Caco-2 (cell line): Measurements from ENCODE around the gene ZNF439. TPM values are rescaled to one million over a fixed set of nuclear protein-coding genes. Genes with fewer than 3 reads are reported as not detected.
A peak's percentile ranks its signal among the peaks of the same experiment; 100 is the strongest.
"Not testable (repeated sequence)": the region's sequence is repeated elsewhere in the genome, so short reads cannot be mapped to it uniquely, and the experiment has no call there.

Experiments
- BruUV-seq: library from RNA; stranded (reverse); fragments of 400-500 nt; replicated peaks from 2 replicates; lab custom pipeline; 2021; lab: Mats Ljungman, UMichigan
- CTCF ChIA-PET: fragments of 300-600 bp; sonication (Branson Sonifier 250); formaldehyde crosslinking; loops from one replicate; lab custom pipeline; 2022; ENCODE audit warnings: antibody characterized with exemption; lab: Charles Lee
- POLR2A ChIA-PET: fragments of 300-600 bp; sonication (Branson Sonifier 250); formaldehyde crosslinking; loops from one replicate; lab custom pipeline; 2022; ENCODE audit warnings: antibody characterized with exemption; lab: Charles Lee
- DNase-seq, 2 experiments: peaks; one replicate each; pipeline versions ENCODE4 v3.0.0 to v3.0.0-alpha.2; 2020 to 2022
- H3K27me3 ChIP-seq: replicated peaks from 2 replicates; pipeline ENCODE4 v1.6.0; 2011; ENCODE audit warnings: low read length; ENCODE audit not compliant: control insufficient read depth, insufficient read depth
- H3K36me3 ChIP-seq: 2 replicates; pipeline ENCODE4 v1.5.1; 2011; ENCODE audit warnings: low read length; ENCODE audit not compliant: control insufficient read depth, insufficient read depth
- H3K4me1 ChIP-seq: fragments of 250-450 bp; sonication (Bioruptor Pico); 2 replicates; pipeline ENCODE4 v1.5.1; 2020; ENCODE audit warnings: mild to moderate bottlenecking
- H3K4me3 ChIP-seq: 2 replicates; pipeline ENCODE4 v1.5.1; 2011; ENCODE audit warnings: low read depth, mild to moderate bottlenecking, control low read depth, low read length
- H3K9me3 ChIP-seq: fragments of 250-450 bp; sonication (Bioruptor Pico); 2 replicates; pipeline ENCODE4 v1.5.1; 2020; ENCODE audit warnings: mild to moderate bottlenecking, moderate library complexity
- H3K27ac Mint-ChIP-seq: one replicate; pipeline ENCODE4 v1.8.0; 2022; ENCODE audit warnings: mixed read lengths; ENCODE audit not compliant: unreplicated experiment
- H3K27me3 Mint-ChIP-seq: one replicate; pipeline ENCODE4 v1.8.0; 2022; ENCODE audit warnings: mixed read lengths; ENCODE audit not compliant: insufficient read depth, unreplicated experiment
- H3K36me3 Mint-ChIP-seq: one replicate; pipeline ENCODE4 v1.8.0; 2022; ENCODE audit warnings: mild to moderate bottlenecking, mixed read lengths; ENCODE audit not compliant: insufficient read depth, unreplicated experiment
- H3K4me1 Mint-ChIP-seq: one replicate; pipeline ENCODE4 v1.8.0; 2022; ENCODE audit warnings: low read depth, mixed read lengths; ENCODE audit not compliant: unreplicated experiment
- H3K4me3 Mint-ChIP-seq: one replicate; pipeline ENCODE4 v1.8.0; 2022; ENCODE audit warnings: mild to moderate bottlenecking, moderate library complexity, mixed read lengths; ENCODE audit not compliant: unreplicated experiment
- H3K9me3 Mint-ChIP-seq: one replicate; pipeline ENCODE4 v1.8.0; 2022; ENCODE audit warnings: mixed read lengths; ENCODE audit not compliant: unreplicated experiment
- CTCF ChIP-seq, 2 experiments: fragments of 200-600 bp in 1 of 2; IDR thresholded peaks; 1 replicate in 1 of 2; 2 replicates in 1 of 2; pipeline versions ENCODE4 v1.5.1 to v1.8.0; 2011 to 2022; ENCODE audit warnings: antibody characterized with exemption in 1 of 2, control low read depth in 1 of 2, inconsistent platforms in 1 of 2, low read depth in 1 of 2, low read length in 1 of 2, mild to moderate bottlenecking in 1 of 2, moderate library complexity in 1 of 2; ENCODE audit not compliant: insufficient read depth in 1 of 2, severe bottlenecking in 1 of 2, unreplicated experiment in 1 of 2
- intact Hi-C: fragments of 100-400 bp; cut with micrococcal nuclease; formaldehyde crosslinking; loops from one replicate; pipeline ENCODE4 v1.10.0; 2022; ENCODE audit not compliant: unreplicated experiment
- total RNA-seq: library from RNA; stranded (reverse); gene quantifications from 2 replicates; pipeline ENCODE4 v1.2.3, GENCODE V29; 2022

Gene ZNF439
- total RNA-seq, 1 experiment from 2014 or later = 3.1 TPM

GRCh38 chr19:11887611-11888531, 39.3 kb downstream of the ZNF439 start, which contains the start of gene ZNF69:
Gene ZNF69 (plus strand): TSS chr19:11887782. CDS start chr19:11887924, 142 bp downstream.
- no TSS peak for BruUV-seq
- H3K27me3 Mint-ChIP-seq = no peaks in the 10 kb centered on the region
- peaks cover 29% of the 10 kb centered on the region for H3K9me3 Mint-ChIP-seq
- CTCF ChIA-PET = interaction anchor here (2.0 kb wide), 1 partner anchor 90 kb away, joined by 6 read pairs; no protein-coding TSS in a partner anchor
- peaks cover 7% of the 10 kb centered on the region for H3K4me1 Mint-ChIP-seq
- no peaks in the 10 kb centered on the region; the same call in 1 of the 2 replicates for H3K4me1 ChIP-seq
- peak; percentile 85 to 89 for DNase-seq
- H3K36me3 Mint-ChIP-seq = peaks cover 16% of the 10 kb centered on the region
- peak within 1 kb of the TSS; percentile 98 for H3K27ac Mint-ChIP-seq
- TF ChIP-seq CTCF (IDR thresholded peaks at IDR 0.05; ENCODE audit: insufficient read depth in 1 of 2, low read depth in 1 of 2, low read length in 1 of 2, severe bottlenecking in 1 of 2, unreplicated experiment in 1 of 2) = no peak
- H3K4me3 ChIP-seq = peak within 1 kb of the TSS; percentile 43
- H3K36me3 ChIP-seq = no peaks in the 10 kb centered on the region
- POLR2A ChIA-PET = interaction anchor here (0.6 kb wide), 1 partner anchor 91 kb away, joined by 3 read pairs; no protein-coding TSS in a partner anchor
- H3K4me3 Mint-ChIP-seq = peak within 1 kb of the TSS; percentile 90
- H3K9me3 ChIP-seq = peaks cover 6% of the 10 kb centered on the region
- no peaks in the 10 kb centered on the region for H3K27me3 ChIP-seq
- intact Hi-C loops = loop anchor here (2.0 kb wide), 1 partner anchor 91 kb away; no protein-coding TSS in a partner anchor

GRCh38 chr19:11889901-11890300, 41.4 kb downstream of the ZNF439 start:
- H3K4me1 ChIP-seq, H3K27ac Mint-ChIP-seq, H3K4me1 Mint-ChIP-seq, POLR2A ChIA-PET, H3K36me3 ChIP-seq, H3K27me3 Mint-ChIP-seq, CTCF ChIA-PET, H3K4me3 ChIP-seq, H3K27me3 ChIP-seq, H3K9me3 ChIP-seq, BruUV-seq, DNase-seq: not testable (repeated sequence)
- Mint-ChIP-seq H3K9me3 (peaks cover 30% of the 10 kb centered on the region), H3K4me3 (peak overlapping the region; percentile 90), H3K36me3 (peaks cover 30% of the 10 kb centered on the region)
- intact Hi-C loops = loop anchor here (2.0 kb wide), 1 partner anchor 93 kb away; no protein-coding TSS in a partner anchor

GRCh38 chr19:11890634-11891033, 42.1 kb downstream of the ZNF439 start:
- POLR2A ChIA-PET = no interaction called here
- CTCF ChIA-PET = no interaction called here
- no peak for DNase-seq
- peaks cover 37% of the 10 kb centered on the region for H3K9me3 Mint-ChIP-seq
- H3K27ac Mint-ChIP-seq = no peak overlapping the region
- no peaks in the 10 kb centered on the region; the same call in 1 of the 2 replicates for H3K4me1 ChIP-seq
- intact Hi-C loops = no loop called here
- H3K4me3 ChIP-seq = no peak overlapping the region
- no peak for TF ChIP-seq CTCF (IDR thresholded peaks at IDR 0.05; ENCODE audit: insufficient read depth in 1 of 2, low read depth in 1 of 2, low read length in 1 of 2, severe bottlenecking in 1 of 2, unreplicated experiment in 1 of 2)
- H3K36me3 Mint-ChIP-seq = peaks cover 34% of the 10 kb centered on the region
- peaks cover 7% of the 10 kb centered on the region for H3K4me1 Mint-ChIP-seq
- no peaks in the 10 kb centered on the region for H3K36me3 ChIP-seq
- BruUV-seq = no TSS peak
- no peaks in the 10 kb centered on the region for H3K27me3 ChIP-seq
- no peaks in the 10 kb centered on the region for H3K27me3 Mint-ChIP-seq
- H3K4me3 Mint-ChIP-seq = no peak overlapping the region
- peaks cover 6% of the 10 kb centered on the region for H3K9me3 ChIP-seq
